HEK293 (cell line): ENCODE data around the gene SFRP4.

Source experiments
- AEBP2 ChIP-seq: fragments of 450-650 bp; formaldehyde crosslinking; IDR thresholded peaks from 2 replicates; pipeline ENCODE4 v1.5.1; 2016; ENCODE audit warnings: missing biosample characterization, missing genetic modification characterization, borderline replicate concordance
- BCL6B ChIP-seq: fragments of 450-650 bp; formaldehyde crosslinking; IDR thresholded peaks from 2 replicates; pipeline ENCODE4 v1.5.1; 2017; ENCODE audit warnings: missing biosample characterization, missing genetic modification characterization
- INSM2 ChIP-seq: fragments of 450-650 bp; formaldehyde crosslinking; IDR thresholded peaks from 2 replicates; pipeline ENCODE4 v1.5.1; 2016; ENCODE audit warnings: missing biosample characterization, missing genetic modification characterization
- SP2 ChIP-seq: fragments of 450-650 bp; formaldehyde crosslinking; IDR thresholded peaks from 2 replicates; pipeline ENCODE4 v1.5.1; 2016; ENCODE audit warnings: missing biosample characterization, missing genetic modification characterization
- SP3 ChIP-seq: fragments of 450-650 bp; formaldehyde crosslinking; IDR thresholded peaks from 2 replicates; pipeline ENCODE4 v1.5.1; 2016; ENCODE audit warnings: missing biosample characterization, missing genetic modification characterization
- ZBTB17 ChIP-seq: fragments of 450-650 bp; formaldehyde crosslinking; IDR thresholded peaks from 2 replicates; pipeline ENCODE4 v1.5.1; 2016; ENCODE audit warnings: missing biosample characterization, missing genetic modification characterization
- ZBTB21 ChIP-seq: fragments of 450-650 bp; formaldehyde crosslinking; IDR thresholded peaks from 2 replicates; pipeline ENCODE4 v1.5.1; 2017; ENCODE audit warnings: missing biosample characterization, missing genetic modification characterization
- ZFHX2 ChIP-seq: fragments of 450-650 bp; formaldehyde crosslinking; conservative IDR thresholded peaks from 2 replicates; pipeline ENCODE4 v1.5.1; 2016; ENCODE audit warnings: missing biosample characterization, missing genetic modification characterization
- ZFP69B ChIP-seq: fragments of 450-650 bp; formaldehyde crosslinking; IDR thresholded peaks from 2 replicates; pipeline ENCODE4 v1.5.1; 2016; ENCODE audit warnings: missing biosample characterization, missing genetic modification characterization
- ZNF214 ChIP-seq: fragments of 450-650 bp; formaldehyde crosslinking; IDR thresholded peaks from 2 replicates; pipeline ENCODE4 v1.5.1; 2017; ENCODE audit warnings: missing biosample characterization, mild to moderate bottlenecking, missing genetic modification characterization, borderline replicate concordance
- ZNF23 ChIP-seq: fragments of 450-650 bp; formaldehyde crosslinking; IDR thresholded peaks from 2 replicates; pipeline ENCODE4 v1.5.1; 2016; ENCODE audit warnings: missing biosample characterization, missing genetic modification characterization, borderline replicate concordance
- ZNF391 ChIP-seq: fragments of 450-650 bp; formaldehyde crosslinking; IDR thresholded peaks from 2 replicates; pipeline ENCODE4 v1.5.1; 2016; ENCODE audit warnings: low read depth, missing biosample characterization, missing genetic modification characterization, borderline replicate concordance
- ZNF488 ChIP-seq: fragments of 450-650 bp; formaldehyde crosslinking; IDR thresholded peaks from 2 replicates; pipeline ENCODE4 v1.5.1; 2016; ENCODE audit warnings: missing biosample characterization, missing genetic modification characterization
- ZNF624 ChIP-seq: fragments of 450-650 bp; formaldehyde crosslinking; IDR thresholded peaks from 2 replicates; pipeline ENCODE4 v1.5.1; 2017; ENCODE audit warnings: missing biosample characterization, missing genetic modification characterization
- ZNF626 ChIP-seq: fragments of 450-650 bp; sonication (Bioruptor Pico); formaldehyde crosslinking; IDR thresholded peaks from 2 replicates; pipeline ENCODE4 v1.5.1; 2018; ENCODE audit warnings: missing biosample characterization, missing genetic modification characterization, inconsistent platforms
- ZNF677 ChIP-seq: fragments of 450-650 bp; IDR thresholded peaks from 2 replicates; pipeline ENCODE4 v1.5.0; 2018; ENCODE audit warnings: missing biosample characterization, mild to moderate bottlenecking, missing genetic modification characterization, moderate library complexity
- ZNF768 ChIP-seq: fragments of 450-650 bp; formaldehyde crosslinking; IDR thresholded peaks from 2 replicates; pipeline ENCODE4 v1.5.1; 2018; ENCODE audit warnings: missing biosample characterization, mild to moderate bottlenecking, missing genetic modification characterization
- ZNF791 ChIP-seq: fragments of 450-650 bp; formaldehyde crosslinking; IDR thresholded peaks from 2 replicates; pipeline ENCODE4 v1.5.1; 2016; ENCODE audit warnings: missing biosample characterization, missing genetic modification characterization
- ZNF843 ChIP-seq: fragments of 450-650 bp; formaldehyde crosslinking; IDR thresholded peaks from 2 replicates; pipeline ENCODE4 v1.5.1; 2016; ENCODE audit warnings: missing biosample characterization, missing genetic modification characterization
- TF ChIP-seq, protein P1 (sequence below): fragments of 450-650 bp; formaldehyde crosslinking; IDR thresholded peaks from 2 replicates; pipeline ENCODE4 v1.5.1; 2016; ENCODE audit warnings: missing biosample characterization, missing genetic modification characterization

The SFRP4 gene

GRCh38 chr7:37920849-37921805 is 4.5 kb upstream of the SFRP4 start (continued):
- TF ChIP-seq ZNF677 (tag by site-specific recombination) (no peak), ZNF843 (tag by site-specific recombination) (0 out of 2 replicates have a peak, but pooled peaks have one; percentile 49), ZNF624 (tag by site-specific recombination) (no peak), ZNF23 (tag by site-specific recombination) (no peak), ZNF768 (tag by site-specific recombination) (no peak), SP2 (tag by site-specific recombination) (peak; percentile 51), SP3 (tag by site-specific recombination) (peak; percentile 63), ZFP69B (tag by site-specific recombination) (no peak), ZNF488 (tag by site-specific recombination) (no peak), ZNF626 (tag by site-specific recombination) (no peak), ZBTB21 (tag by site-specific recombination) (no peak), ZBTB17 (tag by site-specific recombination) (peak; percentile 61), INSM2 (tag by site-specific recombination) (no peak), ZNF791 (tag by site-specific recombination) (no peak), ZFHX2 (tag by site-specific recombination) (no peak; the same call in 1 of the 2 replicates), BCL6B (no peak), ZNF391 (tag by site-specific recombination) (no peak), AEBP2 (tag by site-specific recombination) (no peak), ZNF214 (tag by site-specific recombination) (no peak)
- TF ChIP-seq, protein P1, sequence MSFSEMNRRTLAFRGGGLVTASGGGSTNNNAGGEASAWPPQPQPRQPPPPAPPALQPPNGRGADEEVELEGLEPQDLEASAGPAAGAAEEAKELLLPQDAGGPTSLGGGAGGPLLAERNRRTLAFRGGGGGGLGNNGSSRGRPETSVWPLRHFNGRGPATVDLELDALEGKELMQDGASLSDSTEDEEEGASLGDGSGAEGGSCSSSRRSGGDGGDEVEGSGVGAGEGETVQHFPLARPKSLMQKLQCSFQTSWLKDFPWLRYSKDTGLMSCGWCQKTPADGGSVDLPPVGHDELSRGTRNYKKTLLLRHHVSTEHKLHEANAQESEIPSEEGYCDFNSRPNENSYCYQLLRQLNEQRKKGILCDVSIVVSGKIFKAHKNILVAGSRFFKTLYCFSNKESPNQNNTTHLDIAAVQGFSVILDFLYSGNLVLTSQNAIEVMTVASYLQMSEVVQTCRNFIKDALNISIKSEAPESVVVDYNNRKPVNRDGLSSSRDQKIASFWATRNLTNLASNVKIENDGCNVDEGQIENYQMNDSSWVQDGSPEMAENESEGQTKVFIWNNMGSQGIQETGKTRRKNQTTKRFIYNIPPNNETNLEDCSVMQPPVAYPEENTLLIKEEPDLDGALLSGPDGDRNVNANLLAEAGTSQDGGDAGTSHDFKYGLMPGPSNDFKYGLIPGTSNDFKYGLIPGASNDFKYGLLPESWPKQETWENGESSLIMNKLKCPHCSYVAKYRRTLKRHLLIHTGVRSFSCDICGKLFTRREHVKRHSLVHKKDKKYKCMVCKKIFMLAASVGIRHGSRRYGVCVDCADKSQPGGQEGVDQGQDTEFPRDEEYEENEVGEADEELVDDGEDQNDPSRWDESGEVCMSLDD (tag by site-specific recombination): peak; percentile 43; the same call in 1 of the 2 replicates
